ENCODE results near the gene ZDHHC16.

The ZDHHC16 gene

DNA sequence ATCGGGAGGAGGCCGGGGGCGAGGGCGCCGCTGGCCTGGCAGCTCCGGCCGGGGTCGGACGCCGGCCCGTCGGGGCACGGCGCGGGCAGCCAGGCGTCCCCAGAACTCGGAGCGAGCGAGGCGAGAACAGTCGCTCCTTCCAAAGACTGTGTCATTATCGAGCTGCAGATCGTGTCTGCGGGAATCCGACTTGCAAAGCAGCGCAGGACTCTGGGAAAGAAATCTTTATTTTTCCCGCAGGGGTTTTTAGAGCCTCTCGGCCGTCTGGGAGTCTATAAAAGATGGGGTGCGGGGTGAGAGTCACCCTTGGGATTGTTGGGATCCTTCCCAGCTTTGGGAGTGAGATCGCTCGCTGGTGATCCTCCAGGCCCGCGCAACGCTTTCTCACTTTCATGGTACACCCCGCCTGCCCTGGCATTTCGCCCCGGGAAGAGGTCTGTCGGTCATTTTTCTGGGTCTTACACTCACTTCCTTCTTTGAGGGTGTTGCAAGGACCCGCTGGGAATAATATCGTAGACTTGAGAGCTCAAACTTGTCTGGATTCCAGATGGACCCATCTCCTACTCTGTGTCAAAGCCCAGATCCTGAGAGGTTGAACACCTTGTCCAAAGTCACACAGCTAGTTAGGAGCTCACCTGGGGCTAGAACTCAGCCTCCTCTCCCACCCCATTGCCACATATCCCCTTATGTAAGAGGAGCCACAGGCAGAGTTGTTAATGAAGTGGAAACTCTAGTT is 53.8 kb downstream of the ZDHHC16 start:
- H3K9me3 Mint-ChIP-seq, result no peaks in the 10 kb centered on the region
- ATAC-seq (ENCODE audit: low read depth), result no peak
- DNase-seq (ENCODE audit: low spot score in 2 of 2), result peak in 1 of 2 donors; percentile 28
- peaks cover 10% of the 10 kb centered on the region for H3K27me3 Mint-ChIP-seq
- H3K36me3 Mint-ChIP-seq, result no peaks in the 10 kb centered on the region
- H3K4me3 Mint-ChIP-seq, result peak overlapping the region; percentile 68
- H3K27ac Mint-ChIP-seq, result no peak overlapping the region
- H3K4me1 Mint-ChIP-seq, result peaks cover 13% of the 10 kb centered on the region

DNA sequence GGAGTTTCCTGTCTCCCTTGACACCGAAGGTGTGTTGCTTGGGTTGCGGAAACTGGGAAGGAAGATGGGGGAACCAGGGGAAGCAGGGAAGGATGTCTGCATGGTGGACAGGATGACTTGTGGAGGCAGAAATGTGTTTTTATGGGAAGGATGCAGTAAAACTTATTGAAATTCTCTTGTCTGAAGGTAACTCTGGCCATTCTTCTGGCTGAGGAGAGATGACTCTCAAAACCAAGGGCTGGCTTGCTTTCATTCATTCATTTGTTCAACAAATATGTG is 54.3 kb downstream of the ZDHHC16 start:
- no peaks in the 10 kb centered on the region for H3K9me3 Mint-ChIP-seq

DNA sequence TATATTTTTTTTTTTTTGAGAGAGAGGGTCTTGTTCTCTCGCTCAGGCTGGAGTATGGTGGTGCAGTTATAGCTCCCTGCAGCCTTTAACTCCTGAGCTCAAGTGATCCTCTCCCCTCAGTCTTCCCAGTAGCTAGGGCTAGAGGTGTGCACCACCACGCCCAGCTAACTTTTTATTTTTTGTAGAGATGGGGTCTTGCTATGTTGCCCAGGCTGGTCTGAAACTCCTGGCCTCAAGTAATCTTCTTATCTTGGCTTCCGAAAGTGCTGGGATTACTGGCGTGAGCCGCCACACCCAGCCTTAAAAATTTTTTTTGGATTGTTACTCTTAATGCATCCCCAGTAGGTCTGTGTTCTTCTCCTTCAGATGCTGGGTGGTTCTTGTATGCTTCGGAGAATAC is 56.9 kb downstream of the ZDHHC16 start:
- peaks cover 10% of the 10 kb centered on the region for H3K27me3 Mint-ChIP-seq
- no peak overlapping the region for H3K27ac Mint-ChIP-seq
- no peak overlapping the region for H3K4me3 Mint-ChIP-seq
- no peaks in the 10 kb centered on the region for H3K9me3 Mint-ChIP-seq
- H3K4me1 Mint-ChIP-seq, result peaks cover 5% of the 10 kb centered on the region
- DNase-seq (ENCODE audit: low spot score in 2 of 2) (no peak), ATAC-seq (ENCODE audit: low read depth) (no peak)
- H3K36me3 Mint-ChIP-seq, result no peaks in the 10 kb centered on the region

More for the DNA sequence above, 54.3 kb downstream of the ZDHHC16 start:
- no peak overlapping the region for H3K27ac Mint-ChIP-seq
- DNase-seq (ENCODE audit: low spot score in 2 of 2), result no peak
- H3K36me3 Mint-ChIP-seq, result no peaks in the 10 kb centered on the region
- ATAC-seq (ENCODE audit: low read depth), result no peak
- H3K4me1 Mint-ChIP-seq, result peaks cover 10% of the 10 kb centered on the region
- H3K27me3 Mint-ChIP-seq, result peaks cover 10% of the 10 kb centered on the region
- H3K4me3 Mint-ChIP-seq, result no peak overlapping the region

DNA sequence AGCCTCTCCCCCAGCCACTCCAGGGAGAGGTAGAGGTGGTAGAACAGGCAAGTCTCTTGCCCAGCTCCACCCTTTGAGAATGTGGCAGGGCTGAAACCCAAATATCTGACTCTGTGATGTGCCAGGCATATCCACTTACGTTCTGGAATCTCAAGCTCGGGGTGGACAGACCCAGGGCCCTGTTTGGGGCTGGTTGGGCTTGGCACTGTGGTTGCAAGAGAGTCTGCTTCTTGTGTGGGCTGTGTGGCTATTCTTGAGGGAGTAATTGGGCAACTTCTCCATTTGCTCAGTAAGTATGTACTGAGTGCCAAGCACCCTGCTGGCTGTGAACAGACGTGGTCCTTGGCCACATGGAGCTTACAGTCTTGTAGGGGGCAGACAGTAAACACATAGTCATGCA is 57.4 kb downstream of the ZDHHC16 start:
- Mint-ChIP-seq H3K36me3 (no peaks in the 10 kb centered on the region), H3K9me3 (no peaks in the 10 kb centered on the region), H3K27ac (no peak overlapping the region), H3K4me1 (peaks cover 5% of the 10 kb centered on the region), H3K27me3 (peaks cover 10% of the 10 kb centered on the region), H3K4me3 (no peak overlapping the region)
- no peak for ATAC-seq (ENCODE audit: low read depth)
- no peak for DNase-seq (ENCODE audit: low spot score in 2 of 2)

DNA sequence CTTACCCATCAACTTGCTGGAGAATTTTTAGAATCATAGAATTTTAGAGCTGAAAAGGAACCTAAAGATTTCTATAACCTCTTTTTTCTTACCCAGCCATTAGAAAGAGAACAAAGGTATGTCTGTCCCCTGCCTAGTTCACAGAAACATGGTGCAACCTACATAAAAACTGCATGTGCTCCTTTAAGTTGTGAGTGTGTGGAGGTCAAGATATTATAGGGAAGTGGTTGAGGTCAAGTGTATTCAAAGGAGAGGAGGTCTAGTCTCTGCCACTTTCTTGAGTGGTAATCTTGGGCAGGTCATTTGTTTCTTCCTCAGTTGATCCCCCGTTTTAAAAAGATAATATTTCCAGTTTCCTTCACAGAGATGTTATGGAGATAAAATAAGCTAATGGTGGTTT is 59.2 kb downstream of the ZDHHC16 start:
- ATAC-seq (ENCODE audit: low read depth) (no peak), DNase-seq (ENCODE audit: low spot score in 2 of 2) (no peak)
- peaks cover 10% of the 10 kb centered on the region for H3K27me3 Mint-ChIP-seq
- peaks cover 5% of the 10 kb centered on the region for H3K4me1 Mint-ChIP-seq
- no peaks in the 10 kb centered on the region for H3K9me3 Mint-ChIP-seq
- H3K27ac Mint-ChIP-seq, result no peak overlapping the region
- H3K4me3 Mint-ChIP-seq, result no peak overlapping the region
- H3K36me3 Mint-ChIP-seq, result no peaks in the 10 kb centered on the region

DNA sequence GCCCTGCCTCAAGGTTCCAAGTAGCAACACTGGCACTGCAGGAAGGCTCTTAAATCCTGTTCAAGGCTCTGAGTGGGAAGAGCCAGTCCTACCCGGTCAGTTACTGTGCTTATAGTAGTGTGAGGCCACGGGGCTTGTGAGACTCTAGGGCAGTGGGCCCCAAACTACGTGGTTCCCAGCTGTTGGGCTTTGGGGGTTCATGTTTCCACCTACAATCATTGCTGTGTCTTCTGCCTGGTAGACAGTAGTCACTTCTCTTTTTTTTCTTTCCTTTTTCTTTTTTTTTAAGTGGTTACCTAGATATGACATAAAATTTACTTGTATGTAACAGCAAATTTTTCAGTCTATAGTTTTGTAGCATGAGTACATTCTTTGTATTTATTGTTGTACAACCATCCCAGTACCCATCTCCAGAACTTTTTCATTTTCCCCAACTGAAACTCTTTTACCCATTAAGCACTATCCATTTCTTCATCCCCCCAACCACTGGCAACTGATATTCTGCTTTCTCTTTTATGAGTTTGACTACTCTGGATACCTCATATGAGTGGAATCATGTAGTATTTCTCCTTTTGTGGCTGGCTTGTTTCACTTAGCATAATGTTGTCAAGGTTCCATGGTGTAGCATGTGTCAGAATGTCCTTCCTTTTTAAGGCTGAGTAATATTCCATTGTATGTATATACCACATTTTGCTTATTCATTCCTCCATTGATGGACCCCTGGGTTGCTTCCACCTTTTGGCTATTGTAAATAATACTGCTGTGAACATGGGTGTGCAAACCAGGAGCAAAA is 60.4 kb downstream of the ZDHHC16 start:
- DNase-seq (ENCODE audit: low spot score in 2 of 2), result no peak

More for the DNA sequence above, 60.4 kb downstream of the ZDHHC16 start:
- Mint-ChIP-seq H3K27me3 (peaks cover 4% of the 10 kb centered on the region), H3K4me3 (no peak overlapping the region), H3K9me3 (no peaks in the 10 kb centered on the region), H3K4me1 (peaks cover 5% of the 10 kb centered on the region), H3K27ac (no peak overlapping the region), H3K36me3 (no peaks in the 10 kb centered on the region)
- peak; percentile 74 for ATAC-seq (ENCODE audit: low read depth)

All from memory B cell (primary cell).